Measurements from ENCODE around the gene IGSF1. TPM values are rescaled to one million over a fixed set of nuclear protein-coding genes. Genes with fewer than 3 reads are reported as not detected.

IGSF1 gene
- total RNA-seq (ENCODE audit: low replicate concordance): 9.6 and 9.9 TPM in 2 replicates

GRCh38 chrX:131288738-131289511, at the start of gene IGSF1:
IGSF1 (minus strand) TSS chrX:131289306; CDS start chrX:131286674, 2,632 bp downstream.
- H3K4me1 Mint-ChIP-seq: peaks cover 33% of the 10 kb centered on the region
- Histone ChIP-seq H3K36me3 (no peaks in the 10 kb centered on the region), H3K27ac (no peak within 1 kb of the TSS), H3K9ac (no peak within 1 kb of the TSS), H2AFZ (replicated peaks) (peak within 1 kb of the TSS; percentile 72), H3K9me3 (ENCODE audit: low read depth) (no peaks in the 10 kb centered on the region), H3K4me3 (peak within 1 kb of the TSS; percentile 59), H3K79me2 (ENCODE audit: low read depth) (no peaks in the 10 kb centered on the region), H4K20me1 (ENCODE audit: low read depth) (no peaks in the 10 kb centered on the region), H3K4me2 (peak within 1 kb of the TSS; percentile 77), H3K4me1 (no peaks in the 10 kb centered on the region), H3K27me3 (no peaks in the 10 kb centered on the region), H3F3A (ENCODE audit: low read depth) (no peaks in the 10 kb centered on the region)
- no peaks in the 10 kb centered on the region for H3K36me3 Mint-ChIP-seq
- no peaks in the 10 kb centered on the region for H3K9me3 Mint-ChIP-seq
- H3K4me3 Mint-ChIP-seq: peak within 1 kb of the TSS; percentile 85
- no peak within 1 kb of the TSS for H3K27ac Mint-ChIP-seq
- TF ChIP-seq EZH2phosphoT487 (IDR thresholded peaks at IDR 0.05): no peak
- DNase-seq (ENCODE audit: low spot score): peak; percentile 74
- peaks cover 11% of the 10 kb centered on the region for H3K27me3 Mint-ChIP-seq (ENCODE audit: insufficient read depth, low read depth)

- no peaks in the 10 kb centered on the region for H3K27me3 ChIP-seq
- peaks cover 6% of the 10 kb centered on the region for H3K9me3 ChIP-seq (ENCODE audit: low read depth)
- H3K4me3 ChIP-seq: no peak overlapping the region
- H4K20me1 ChIP-seq (ENCODE audit: low read depth): no peaks in the 10 kb centered on the region
- TF ChIP-seq EZH2 (IDR thresholded peaks at IDR 0.05) (no peak), EZH2phosphoT487 (IDR thresholded peaks at IDR 0.05) (no peak), CTCF (IDR thresholded peaks at IDR 0.05) (no peak)
- H3K4me1 ChIP-seq: no peaks in the 10 kb centered on the region
- no peak overlapping the region for H3K4me2 ChIP-seq
- no peak overlapping the region for H3K9ac ChIP-seq
- H3K9me3 Mint-ChIP-seq: no peaks in the 10 kb centered on the region
- H3K27me3 Mint-ChIP-seq (ENCODE audit: insufficient read depth, low read depth): no peaks in the 10 kb centered on the region
- no peak overlapping the region for H3K4me3 Mint-ChIP-seq
- H3K36me3 Mint-ChIP-seq: no peaks in the 10 kb centered on the region
- H2AFZ ChIP-seq (replicated peaks): no peak overlapping the region
- no peak overlapping the region for H3K27ac ChIP-seq
- H3K27ac Mint-ChIP-seq: no peak overlapping the region
- H3K4me1 Mint-ChIP-seq: no peaks in the 10 kb centered on the region
- no peak for DNase-seq (ENCODE audit: low spot score)
- no peaks in the 10 kb centered on the region for H3K79me2 ChIP-seq (ENCODE audit: low read depth)
- no peaks in the 10 kb centered on the region for H3K36me3 ChIP-seq
- no peaks in the 10 kb centered on the region for H3F3A ChIP-seq (ENCODE audit: low read depth)
These were observed 43.2 kb upstream of the IGSF1 start for GRCh38 chrX:131332331-131332730.

- no peaks in the 10 kb centered on the region for H3K27me3 ChIP-seq
- Mint-ChIP-seq H3K27me3 (ENCODE audit: insufficient read depth, low read depth) (no peaks in the 10 kb centered on the region), H3K36me3 (no peaks in the 10 kb centered on the region), H3K4me1 (no peaks in the 10 kb centered on the region), H3K4me3 (no peak overlapping the region), H3K9me3 (peaks cover 6% of the 10 kb centered on the region), H3K27ac (no peak overlapping the region)
- H3K79me2 ChIP-seq (ENCODE audit: low read depth): no peaks in the 10 kb centered on the region
- no peak overlapping the region for H3K9ac ChIP-seq
- no peak overlapping the region for H3K4me2 ChIP-seq
- H3K4me1 ChIP-seq: no peaks in the 10 kb centered on the region
- H3K27ac ChIP-seq: no peak overlapping the region
- no peak for DNase-seq (ENCODE audit: low spot score)
- no peaks in the 10 kb centered on the region for H4K20me1 ChIP-seq (ENCODE audit: low read depth)
- peaks cover 6% of the 10 kb centered on the region for H3K9me3 ChIP-seq (ENCODE audit: low read depth)
- TF ChIP-seq EZH2phosphoT487 (IDR thresholded peaks at IDR 0.05): no peak
- peak; percentile 27 for TF ChIP-seq CTCF (IDR thresholded peaks at IDR 0.05)
- no peaks in the 10 kb centered on the region for H3F3A ChIP-seq (ENCODE audit: low read depth)
- no peaks in the 10 kb centered on the region for H3K36me3 ChIP-seq
- H2AFZ ChIP-seq (replicated peaks): no peak overlapping the region
- no peak overlapping the region for H3K4me3 ChIP-seq
These were observed 42.0 kb upstream of the IGSF1 start for GRCh38 chrX:131331152-131331551.

- no peak overlapping the region for H3K4me3 Mint-ChIP-seq
- Histone ChIP-seq H3K27ac (no peak overlapping the region), H4K20me1 (ENCODE audit: low read depth) (no peaks in the 10 kb centered on the region), H3F3A (ENCODE audit: low read depth) (no peaks in the 10 kb centered on the region), H3K9ac (no peak overlapping the region), H2AFZ (replicated peaks) (no peak overlapping the region), H3K27me3 (no peaks in the 10 kb centered on the region), H3K4me2 (no peak overlapping the region), H3K36me3 (no peaks in the 10 kb centered on the region), H3K4me3 (no peak overlapping the region), H3K9me3 (ENCODE audit: low read depth) (peaks cover 6% of the 10 kb centered on the region), H3K79me2 (ENCODE audit: low read depth) (no peaks in the 10 kb centered on the region), H3K4me1 (no peaks in the 10 kb centered on the region)
- H3K36me3 Mint-ChIP-seq: no peaks in the 10 kb centered on the region
- no peak overlapping the region for H3K27ac Mint-ChIP-seq
- TF ChIP-seq EZH2 (IDR thresholded peaks at IDR 0.05) (no peak), EZH2phosphoT487 (IDR thresholded peaks at IDR 0.05) (no peak), CTCF (IDR thresholded peaks at IDR 0.05) (no peak)
- H3K4me1 Mint-ChIP-seq: no peaks in the 10 kb centered on the region
- H3K27me3 Mint-ChIP-seq (ENCODE audit: insufficient read depth, low read depth): no peaks in the 10 kb centered on the region
- H3K9me3 Mint-ChIP-seq: peaks cover 8% of the 10 kb centered on the region
- DNase-seq (ENCODE audit: low spot score): no peak
These were observed 41.6 kb upstream of the IGSF1 start for GRCh38 chrX:131330735-131331134.
